DOHH2 (cell line): ENCODE measurements around the gene CYP3A5.

Experiments used
- EZH2phosphoT487 ChIP-seq: fragments of 200-600 bp; sonication (generic); IDR thresholded peaks from 2 replicates; pipeline ENCODE4 v1.6.1; 2017; ENCODE audit warnings: borderline replicate concordance, mild to moderate bottlenecking, antibody characterized with exemption, low read length, moderate library complexity, mixed read lengths
- TF ChIP-seq, protein P1 (sequence below): fragments of 200-600 bp; sonication (generic); IDR thresholded peaks from one replicate; pipeline ENCODE4 v1.5.1; 2014; ENCODE audit warnings: antibody characterized with exemption, mild to moderate bottlenecking, low read depth, low read length; ENCODE audit not compliant: poor library complexity, severe bottlenecking

GRCh38 chr7:99623702-99624447 is 55.9 kb downstream of the CYP3A5 start:
- TF ChIP-seq EZH2phosphoT487, result no peak
- TF ChIP-seq, protein P1, sequence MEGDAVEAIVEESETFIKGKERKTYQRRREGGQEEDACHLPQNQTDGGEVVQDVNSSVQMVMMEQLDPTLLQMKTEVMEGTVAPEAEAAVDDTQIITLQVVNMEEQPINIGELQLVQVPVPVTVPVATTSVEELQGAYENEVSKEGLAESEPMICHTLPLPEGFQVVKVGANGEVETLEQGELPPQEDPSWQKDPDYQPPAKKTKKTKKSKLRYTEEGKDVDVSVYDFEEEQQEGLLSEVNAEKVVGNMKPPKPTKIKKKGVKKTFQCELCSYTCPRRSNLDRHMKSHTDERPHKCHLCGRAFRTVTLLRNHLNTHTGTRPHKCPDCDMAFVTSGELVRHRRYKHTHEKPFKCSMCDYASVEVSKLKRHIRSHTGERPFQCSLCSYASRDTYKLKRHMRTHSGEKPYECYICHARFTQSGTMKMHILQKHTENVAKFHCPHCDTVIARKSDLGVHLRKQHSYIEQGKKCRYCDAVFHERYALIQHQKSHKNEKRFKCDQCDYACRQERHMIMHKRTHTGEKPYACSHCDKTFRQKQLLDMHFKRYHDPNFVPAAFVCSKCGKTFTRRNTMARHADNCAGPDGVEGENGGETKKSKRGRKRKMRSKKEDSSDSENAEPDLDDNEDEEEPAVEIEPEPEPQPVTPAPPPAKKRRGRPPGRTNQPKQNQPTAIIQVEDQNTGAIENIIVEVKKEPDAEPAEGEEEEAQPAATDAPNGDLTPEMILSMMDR, result no peak
